NAMALWA (cell line): ENCODE results near the gene CTNNA1.

Experiments used
- DNase-seq: peaks from one replicate; pipeline ENCODE4 v3.0.0-alpha.2; 2015; ENCODE audit warnings: low spot score

Gene CTNNA1

GRCh38 chr5:138966236-138966985, 213.2 kb downstream of the CTNNA1 start:
- DNase-seq: no peak

GRCh38 chr5:138967791-138968448, 214.7 kb downstream of the CTNNA1 start:
- no peak for DNase-seq

GRCh38 chr5:138968601-138969000, 215.4 kb downstream of the CTNNA1 start:
- no peak for DNase-seq

GRCh38 chr5:138969323-138970002, 216.2 kb downstream of the CTNNA1 start:
- DNase-seq: no peak

DNA sequence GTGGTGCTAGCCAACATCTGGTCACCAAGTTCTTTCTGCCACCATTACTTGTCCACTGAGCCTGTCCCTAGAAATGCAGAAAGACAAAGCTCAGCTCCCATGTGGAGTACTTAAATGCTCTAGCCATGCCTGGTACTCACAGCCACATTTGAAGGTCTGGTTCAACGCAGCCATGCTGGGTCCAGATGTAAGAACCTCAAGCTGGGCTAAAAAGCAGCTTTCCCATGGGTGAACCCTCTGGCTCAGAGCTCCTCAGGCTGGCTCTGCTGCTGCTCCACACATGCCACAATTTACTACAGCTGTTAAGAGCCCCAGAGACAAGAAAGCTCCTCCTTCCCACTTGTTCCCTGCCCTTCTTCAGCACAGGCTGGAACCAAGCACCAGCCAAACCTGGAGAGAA, 219.0 kb downstream of the CTNNA1 start:
- no peak for DNase-seq

- DNase-seq: no peak
Observed at GRCh38 chr5:138972836-138973235, 219.6 kb downstream of the CTNNA1 start.

- no peak for DNase-seq
Observed at GRCh38 chr5:138974227-138975063, 221.2 kb downstream of the CTNNA1 start.

GRCh38 chr5:138975098-138975847, 222.0 kb downstream of the CTNNA1 start:
- DNase-seq: no peak

DNA sequence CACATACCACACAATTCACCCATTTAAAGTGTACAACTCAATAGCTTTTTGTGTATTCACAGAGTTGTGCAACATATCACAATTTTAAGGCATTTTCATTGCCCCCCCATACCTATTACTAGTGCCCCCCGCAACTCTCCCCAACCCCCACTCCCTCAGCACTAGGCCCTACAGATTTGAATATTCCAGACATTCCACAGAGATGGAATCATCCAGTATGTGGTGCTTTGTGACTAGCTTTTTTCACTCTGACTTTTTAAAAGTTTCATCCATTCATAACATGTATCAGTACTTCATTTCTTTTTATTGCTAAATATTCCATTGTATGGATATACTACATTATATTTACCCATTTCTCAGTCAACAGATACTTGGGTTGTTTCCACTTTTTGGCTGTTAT, 224.9 kb downstream of the CTNNA1 start:
- DNase-seq: no peak

DNA sequence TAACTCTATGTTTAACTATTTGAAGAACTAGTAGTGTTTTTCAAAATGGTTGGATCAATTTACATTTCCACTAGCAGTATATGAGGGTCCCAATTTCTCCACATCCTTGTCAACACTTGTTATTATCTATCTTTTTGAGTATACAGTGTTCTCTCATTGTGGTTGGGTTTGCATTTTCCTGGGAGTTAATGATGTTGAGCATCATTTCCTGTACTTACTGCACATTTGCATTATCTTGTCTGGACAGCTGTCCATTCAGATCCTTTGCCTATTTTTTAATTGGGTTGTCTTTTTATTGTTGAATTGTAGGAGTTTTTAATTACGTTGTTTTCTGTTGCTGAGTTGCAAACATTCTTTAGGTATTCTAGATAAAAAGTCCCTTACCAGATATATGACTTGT, 225.4 kb downstream of the CTNNA1 start:
- DNase-seq: no peak

DNA sequence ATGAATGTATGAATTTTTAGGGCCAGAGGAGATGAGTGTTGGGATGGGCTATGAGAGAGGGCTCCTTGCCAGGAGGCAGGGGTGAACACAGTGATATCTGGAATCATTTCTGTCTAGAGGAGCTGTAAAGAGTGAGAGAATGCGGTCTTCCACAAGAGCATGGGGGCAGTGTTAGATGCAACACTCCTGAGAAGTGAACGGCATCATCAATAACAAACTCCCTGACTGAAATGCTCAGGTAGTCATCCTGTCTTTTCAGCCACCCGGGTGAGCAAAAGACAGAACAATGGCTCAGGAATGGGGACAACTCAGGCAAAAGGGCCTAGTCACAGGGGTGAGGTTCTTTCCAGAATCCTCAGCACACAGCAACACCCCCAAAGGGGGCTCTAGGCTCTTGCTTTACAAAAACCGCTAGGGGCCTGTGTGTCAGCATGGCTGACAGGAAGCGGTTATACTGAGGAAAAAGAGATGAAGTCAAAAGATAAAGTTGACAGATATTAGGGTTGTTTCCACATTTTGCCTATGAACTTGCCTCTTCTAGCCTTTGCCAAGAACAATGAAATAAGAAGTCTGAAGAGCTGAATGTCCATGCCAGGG, 226.6 kb downstream of the CTNNA1 start:
- DNase-seq: no peak

- DNase-seq: no peak
Observed at GRCh38 chr5:138980441-138980840, 227.2 kb downstream of the CTNNA1 start.

GRCh38 chr5:138981131-138981530, 227.9 kb downstream of the CTNNA1 start:
- no peak for DNase-seq

GRCh38 chr5:138981586-138981985, 228.4 kb downstream of the CTNNA1 start:
- DNase-seq: no peak

DNA sequence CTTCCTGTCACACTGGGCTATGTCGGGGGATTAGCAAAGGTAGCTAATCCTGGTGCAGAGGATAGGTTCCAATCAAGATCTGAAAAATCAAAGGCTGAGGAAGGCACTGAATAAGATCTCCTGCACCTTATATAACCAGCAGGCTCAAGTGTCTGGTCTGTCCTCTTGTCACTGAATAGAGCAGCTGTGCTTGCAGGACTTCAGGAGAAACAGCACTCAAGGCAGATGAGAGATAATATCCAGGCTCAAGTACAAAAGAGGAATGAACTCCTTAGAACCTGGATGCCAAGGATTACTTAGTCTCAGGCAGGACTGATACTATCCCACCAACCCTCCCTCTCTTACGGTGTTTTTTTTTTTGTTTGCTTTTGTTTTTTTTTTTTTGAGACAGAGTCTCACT, 230.8 kb downstream of the CTNNA1 start:
- DNase-seq: no peak
